Bronchial epithelial cell (primary cell): ENCODE measurements around the gene CYP2B6. TPM values are rescaled to one million over a fixed set of nuclear protein-coding genes. Genes with fewer than 3 reads are reported as not detected.

ENCODE experiments used
- DNase-seq: peaks from one replicate; pipeline ENCODE4 v3.0.0-alpha.2; 2010; ENCODE audit warnings: low read depth
- FAIRE-seq: peaks from 2 replicates; lab custom pipeline; 2011; peaks lifted over from hg19 to GRCh38; lab: Jason Lieb, UNC
- H3K27me3 ChIP-seq: 2 replicates; pipeline ENCODE4 v1.5.1; 2011; ENCODE audit warnings: low read length; ENCODE audit not compliant: control insufficient read depth, insufficient read depth
- H3K36me3 ChIP-seq: 2 replicates; pipeline ENCODE4 v1.5.1; 2011; ENCODE audit warnings: low read length; ENCODE audit not compliant: control insufficient read depth, insufficient read depth
- H3K4me3 ChIP-seq: 2 replicates; pipeline ENCODE4 v1.5.1; 2011; ENCODE audit warnings: mild to moderate bottlenecking, low read depth, low read length, control low read depth
- total RNA-seq: library from RNA; depleted of rRNA; stranded (reverse); fragments of >200 nt; gene quantifications from 2 replicates; pipeline ENCODE4 v1.2.1, GENCODE V29; 2014
- TF ChIP-seq, protein P1 (sequence below): IDR thresholded peaks from 2 replicates; pipeline ENCODE4 v1.5.1; 2011; ENCODE audit warnings: mild to moderate bottlenecking, moderate library complexity, low read length, control low read depth, inconsistent platforms; ENCODE audit not compliant: insufficient read depth, severe bottlenecking

Gene CYP2B6
- total RNA-seq, 1 donor from 2014 or later = not detected

DNA sequence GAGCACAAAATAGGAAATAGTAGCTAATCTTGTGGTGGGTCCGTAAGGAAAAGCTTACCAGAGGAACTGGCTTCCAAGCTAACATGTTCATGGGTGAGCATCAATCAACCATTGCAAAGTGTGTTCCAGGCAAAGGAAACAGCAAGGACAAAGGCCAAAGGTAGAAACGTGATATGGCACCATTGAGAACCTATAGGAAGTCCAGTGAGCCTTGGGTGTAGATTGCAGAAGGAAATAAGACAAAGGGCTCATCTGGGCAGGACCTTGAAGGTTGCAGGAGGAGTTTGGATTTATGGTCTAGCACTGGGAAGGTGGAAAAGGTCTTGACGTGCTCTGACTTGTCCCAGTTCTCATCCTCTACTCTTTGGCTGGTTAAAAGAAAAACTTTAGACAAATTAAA lies 22.3 kb downstream of the CYP2B6 start:
- TF ChIP-seq, protein P1, sequence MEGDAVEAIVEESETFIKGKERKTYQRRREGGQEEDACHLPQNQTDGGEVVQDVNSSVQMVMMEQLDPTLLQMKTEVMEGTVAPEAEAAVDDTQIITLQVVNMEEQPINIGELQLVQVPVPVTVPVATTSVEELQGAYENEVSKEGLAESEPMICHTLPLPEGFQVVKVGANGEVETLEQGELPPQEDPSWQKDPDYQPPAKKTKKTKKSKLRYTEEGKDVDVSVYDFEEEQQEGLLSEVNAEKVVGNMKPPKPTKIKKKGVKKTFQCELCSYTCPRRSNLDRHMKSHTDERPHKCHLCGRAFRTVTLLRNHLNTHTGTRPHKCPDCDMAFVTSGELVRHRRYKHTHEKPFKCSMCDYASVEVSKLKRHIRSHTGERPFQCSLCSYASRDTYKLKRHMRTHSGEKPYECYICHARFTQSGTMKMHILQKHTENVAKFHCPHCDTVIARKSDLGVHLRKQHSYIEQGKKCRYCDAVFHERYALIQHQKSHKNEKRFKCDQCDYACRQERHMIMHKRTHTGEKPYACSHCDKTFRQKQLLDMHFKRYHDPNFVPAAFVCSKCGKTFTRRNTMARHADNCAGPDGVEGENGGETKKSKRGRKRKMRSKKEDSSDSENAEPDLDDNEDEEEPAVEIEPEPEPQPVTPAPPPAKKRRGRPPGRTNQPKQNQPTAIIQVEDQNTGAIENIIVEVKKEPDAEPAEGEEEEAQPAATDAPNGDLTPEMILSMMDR = no peak
- no peak for DNase-seq
- no peak for FAIRE-seq
- Histone ChIP-seq H3K4me3 (no peak overlapping the region), H3K27me3 (no peaks in the 10 kb centered on the region), H3K36me3 (no peaks in the 10 kb centered on the region)

DNA sequence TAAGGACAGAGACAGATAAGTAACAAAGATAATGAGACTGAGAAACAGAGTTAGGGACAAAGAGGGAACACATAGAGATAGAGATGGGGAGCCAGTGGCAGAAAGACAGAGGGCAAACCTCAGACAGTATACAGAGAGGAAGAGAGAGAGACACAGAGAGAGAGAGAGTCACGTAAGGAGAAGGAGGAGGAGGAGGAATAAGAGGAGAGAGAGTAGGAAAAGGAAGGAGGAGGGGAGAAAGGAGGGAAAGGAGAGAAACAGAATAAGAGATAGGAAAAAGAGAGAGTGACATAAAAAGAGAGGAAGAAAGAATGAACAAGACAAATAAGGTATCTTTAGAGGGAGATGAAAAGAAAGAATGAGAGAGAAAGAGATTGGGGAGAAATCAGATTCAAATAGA lies 23.6 kb downstream of the CYP2B6 start:
- FAIRE-seq = no peak
- TF ChIP-seq, protein P1 = no peak
- H3K4me3 ChIP-seq = no peak overlapping the region

DNA sequence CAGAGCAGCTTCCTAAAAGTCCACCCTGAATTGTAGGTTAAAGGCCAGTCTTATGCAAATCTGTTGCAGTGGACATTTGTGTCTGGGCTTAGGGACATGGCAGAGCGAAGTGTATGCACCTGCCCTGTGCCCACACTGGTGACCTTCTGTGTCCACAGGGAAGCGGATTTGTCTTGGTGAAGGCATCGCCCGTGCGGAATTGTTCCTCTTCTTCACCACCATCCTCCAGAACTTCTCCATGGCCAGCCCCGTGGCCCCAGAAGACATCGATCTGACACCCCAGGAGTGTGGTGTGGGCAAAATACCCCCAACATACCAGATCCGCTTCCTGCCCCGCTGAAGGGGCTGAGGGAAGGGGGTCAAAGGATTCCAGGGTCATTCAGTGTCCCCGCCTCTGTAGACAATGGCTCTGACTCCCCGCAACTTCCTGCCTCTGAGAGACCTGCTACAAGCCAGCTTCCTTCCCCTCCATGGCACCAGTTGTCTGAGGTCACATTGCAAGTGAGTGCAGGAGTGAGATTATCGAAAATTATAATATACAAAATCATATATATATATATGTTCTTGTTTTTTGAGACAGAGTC lies 25.5 kb downstream of the CYP2B6 start:
- FAIRE-seq (peak; percentile 92), DNase-seq (no peak)
- TF ChIP-seq, protein P1 = no peak
- Histone ChIP-seq H3K4me3 (no peak overlapping the region), H3K27me3 (no peaks in the 10 kb centered on the region), H3K36me3 (no peaks in the 10 kb centered on the region)

More for the DNA sequence above, 23.6 kb downstream of the CYP2B6 start:
- DNase-seq = no peak
- Histone ChIP-seq H3K36me3 (no peaks in the 10 kb centered on the region), H3K27me3 (no peaks in the 10 kb centered on the region)

DNA sequence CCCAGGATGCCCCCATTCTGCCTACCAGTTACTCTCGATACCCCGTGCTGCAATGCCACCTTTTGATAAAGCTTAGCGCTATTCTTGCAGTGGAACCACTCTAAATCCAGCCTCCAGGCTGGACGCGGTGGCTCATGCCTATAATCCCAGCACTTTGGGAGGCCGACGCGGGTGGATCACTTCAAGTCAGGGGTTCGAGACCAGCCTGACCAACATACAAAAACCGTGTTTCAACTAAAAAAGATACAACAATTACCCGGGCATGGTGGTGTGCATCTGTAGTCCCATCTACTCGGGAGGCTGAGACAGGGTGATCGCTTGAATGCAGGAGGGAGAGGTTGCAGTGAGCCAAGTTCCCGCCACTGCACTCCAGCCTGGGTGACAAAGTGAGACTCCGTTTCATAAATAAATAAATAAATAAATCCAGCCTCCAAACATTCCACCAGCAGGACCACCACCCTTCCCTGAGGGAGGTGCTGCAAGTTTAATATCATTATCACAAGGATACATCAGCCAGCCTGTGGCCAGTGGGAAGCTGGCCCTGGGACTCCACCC lies 27.7 kb downstream of the CYP2B6 start:
- TF ChIP-seq, protein P1 = no peak
- DNase-seq = no peak
- Histone ChIP-seq H3K36me3 (no peaks in the 10 kb centered on the region), H3K4me3 (no peak overlapping the region), H3K27me3 (no peaks in the 10 kb centered on the region)
- FAIRE-seq = no peak

DNA sequence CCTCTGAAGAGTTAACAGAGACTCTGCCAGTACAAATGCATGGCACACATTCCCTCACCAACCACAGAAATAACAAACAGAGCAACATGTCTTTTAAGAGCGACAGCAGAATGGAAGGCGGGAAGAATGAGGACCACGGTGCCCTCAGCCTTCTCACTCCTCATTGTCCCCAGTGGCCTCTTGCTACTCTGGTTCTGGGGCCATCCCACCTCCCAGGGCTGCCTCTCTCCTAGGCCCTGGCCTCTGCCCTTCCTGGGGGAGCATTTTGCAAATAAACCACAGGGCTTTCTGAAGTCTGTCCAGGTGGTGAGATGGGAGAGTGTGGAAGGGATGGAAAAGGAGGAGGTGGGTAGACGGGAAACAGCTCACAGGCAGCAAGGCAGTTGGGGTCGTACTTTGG lies 28.3 kb downstream of the CYP2B6 start:
- no peaks in the 10 kb centered on the region for H3K36me3 ChIP-seq
- no peaks in the 10 kb centered on the region for H3K27me3 ChIP-seq
- DNase-seq (no peak), FAIRE-seq (no peak)
- no peak overlapping the region for H3K4me3 ChIP-seq
- TF ChIP-seq, protein P1 = no peak

DNA sequence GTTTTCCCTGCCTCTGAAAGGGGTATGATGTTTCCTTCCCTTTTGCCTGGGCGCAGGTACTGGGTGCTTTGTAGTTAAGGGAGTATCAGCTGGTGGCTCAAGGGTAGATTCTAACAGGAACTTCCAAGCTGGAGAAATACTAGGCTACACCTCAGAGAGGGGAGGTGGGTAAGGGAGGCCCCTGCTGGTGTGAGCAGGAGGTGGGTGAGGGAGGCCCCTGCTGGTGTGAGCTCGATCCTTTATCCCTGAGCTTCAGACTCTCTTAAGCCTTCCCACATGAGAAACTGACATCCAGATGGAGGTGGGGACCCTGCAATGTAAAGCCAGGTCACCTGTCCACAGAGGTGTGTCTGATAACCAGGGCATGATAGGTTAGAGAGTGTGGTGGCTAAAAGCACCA lies 32.1 kb downstream of the CYP2B6 start:
- no peak overlapping the region for H3K4me3 ChIP-seq
- no peaks in the 10 kb centered on the region for H3K36me3 ChIP-seq
- peak; percentile 66 for FAIRE-seq
- H3K27me3 ChIP-seq = peaks cover 3% of the 10 kb centered on the region
- DNase-seq = no peak
- TF ChIP-seq, protein P1 = no peak
